SK-N-SH treated with all-trans-retinoic acid at 6 μM for 48 hours (cell line): Measurements from ENCODE around the gene HHIPL1.

Source experiments
- ATAC-seq: fragments of 200-7000 bp; cut with Tn5 transposase; 3 replicates; pipeline ENCODE4 v1.9.1; 2020; ENCODE audit warnings: mild to moderate bottlenecking, moderate library complexity
- ARNTL ChIP-seq: fragments of 450-650 bp; formaldehyde crosslinking; IDR thresholded peaks from 2 replicates; pipeline ENCODE4 v1.5.0; 2020; ENCODE audit warnings: low read depth, mild to moderate bottlenecking, moderate library complexity, borderline replicate concordance
- BACH2 ChIP-seq: fragments of 250-450 bp; sonication (Bioruptor Pico); IDR thresholded peaks from 2 replicates; pipeline ENCODE4 v1.9.0; 2021; ENCODE audit warnings: mild to moderate bottlenecking, borderline replicate concordance
- CREB5 ChIP-seq: fragments of 250-450 bp; sonication (Bioruptor Pico); IDR thresholded peaks from 2 replicates; pipeline ENCODE4 v1.5.1; 2020; ENCODE audit warnings: low read depth, mild to moderate bottlenecking, moderate library complexity
- CSRNP3 ChIP-seq: fragments of 250-450 bp; sonication (Bioruptor Pico); IDR thresholded peaks from 2 replicates; pipeline ENCODE4 v1.5.1; 2021; ENCODE audit warnings: mild to moderate bottlenecking, moderate library complexity
- GLIS3 ChIP-seq: fragments of 250-450 bp; sonication (Bioruptor Pico); IDR thresholded peaks from 2 replicates; pipeline ENCODE4 v1.5.0; 2020; ENCODE audit warnings: mild to moderate bottlenecking, moderate library complexity
- ISL1 ChIP-seq: fragments of 250-450 bp; sonication (Bioruptor Pico); IDR thresholded peaks from 2 replicates; pipeline ENCODE4 v2.1.2; 2022; ENCODE audit warnings: mild to moderate bottlenecking, moderate library complexity
- OSR1 ChIP-seq: fragments of 250-450 bp; sonication (Bioruptor Pico); IDR thresholded peaks from 2 replicates; pipeline ENCODE4 v1.8.0; 2022; ENCODE audit warnings: moderate library complexity, mild to moderate bottlenecking, inconsistent platforms
- PATZ1 ChIP-seq: fragments of 250-450 bp; sonication (Bioruptor Pico); IDR thresholded peaks from 2 replicates; pipeline ENCODE4 v1.8.0; 2020; ENCODE audit warnings: mild to moderate bottlenecking, moderate library complexity, borderline replicate concordance
- POU6F1 ChIP-seq: fragments of 250-450 bp; sonication (Bioruptor Pico); IDR thresholded peaks from 2 replicates; pipeline ENCODE4 v1.8.0; 2021; ENCODE audit warnings: low read depth, mild to moderate bottlenecking, moderate library complexity, borderline replicate concordance
- PPARA ChIP-seq: fragments of 250-450 bp; sonication (Bioruptor Pico); IDR thresholded peaks from 2 replicates; pipeline ENCODE4 v1.5.0; 2020; ENCODE audit warnings: mild to moderate bottlenecking, borderline replicate concordance
- RARB ChIP-seq: fragments of 250-450 bp; sonication (Bioruptor Pico); IDR thresholded peaks from 2 replicates; pipeline ENCODE4 v1.8.0; 2021; ENCODE audit warnings: mild to moderate bottlenecking, moderate library complexity
- SNAI2 ChIP-seq: fragments of 250-450 bp; sonication (Bioruptor Pico); IDR thresholded peaks from 2 replicates; pipeline ENCODE4 v1.5.0; 2020; ENCODE audit warnings: mild to moderate bottlenecking, moderate library complexity
- TCF4 ChIP-seq: fragments of 250-450 bp; sonication (Bioruptor Pico); IDR thresholded peaks from 2 replicates; pipeline ENCODE4 v1.8.0; 2021; ENCODE audit warnings: mild to moderate bottlenecking, moderate library complexity, borderline replicate concordance
- TOX ChIP-seq: fragments of 250-450 bp; sonication (Bioruptor Pico); IDR thresholded peaks from 2 replicates; pipeline ENCODE4 v1.8.0; 2021; ENCODE audit warnings: mild to moderate bottlenecking, moderate library complexity, borderline replicate concordance
- TSHZ2 ChIP-seq: fragments of 250-450 bp; sonication (Bioruptor Pico); IDR thresholded peaks from 2 replicates; pipeline ENCODE4 v1.5.0; 2020; ENCODE audit warnings: mild to moderate bottlenecking, moderate library complexity
- ZC3H10 ChIP-seq: fragments of 250-450 bp; sonication (Bioruptor Pico); IDR thresholded peaks from 2 replicates; pipeline ENCODE4 v1.5.1; 2021; ENCODE audit warnings: mild to moderate bottlenecking, moderate library complexity
- ZFP3 ChIP-seq: fragments of 250-450 bp; sonication (Bioruptor Pico); IDR thresholded peaks from 2 replicates; pipeline ENCODE4 v1.5.0; 2020; ENCODE audit warnings: mild to moderate bottlenecking, moderate library complexity
- ZFP30 ChIP-seq: fragments of 450-650 bp; formaldehyde crosslinking; IDR thresholded peaks from 2 replicates; pipeline ENCODE4 v1.5.0; 2022; ENCODE audit warnings: mild to moderate bottlenecking, moderate library complexity
- ZNF565 ChIP-seq: fragments of 450-650 bp; formaldehyde crosslinking; conservative IDR thresholded peaks from 2 replicates; pipeline ENCODE4 v1.5.0; 2020; ENCODE audit warnings: low read depth, mild to moderate bottlenecking, moderate library complexity
- ZNF70 ChIP-seq: fragments of 450-650 bp; formaldehyde crosslinking; IDR thresholded peaks from 2 replicates; pipeline ENCODE4 v1.5.0; 2020; ENCODE audit warnings: mild to moderate bottlenecking, moderate library complexity
- ZNF8 ChIP-seq: fragments of 450-650 bp; formaldehyde crosslinking; IDR thresholded peaks from 2 replicates; pipeline ENCODE4 v1.5.0; 2020; ENCODE audit warnings: mild to moderate bottlenecking, moderate library complexity

HHIPL1 gene

GRCh38 chr14:99677231-99678140 is 32.6 kb downstream of the HHIPL1 start:
- no peak for ATAC-seq
- no peak for TF ChIP-seq TCF4 (CRISPR knock-in tag)
- TF ChIP-seq SNAI2 (CRISPR knock-in tag), result no peak
- TF ChIP-seq OSR1 (CRISPR knock-in tag), result no peak
- no peak for TF ChIP-seq ZC3H10 (CRISPR knock-in tag)
- TF ChIP-seq ZNF70 (CRISPR knock-in tag), result no peak
- no peak for TF ChIP-seq ZFP3 (CRISPR knock-in tag)
- no peak for TF ChIP-seq TSHZ2 (CRISPR knock-in tag)
- no peak for TF ChIP-seq ISL1 (CRISPR knock-in tag)
- no peak for TF ChIP-seq ZFP30 (CRISPR knock-in tag)
- TF ChIP-seq ZNF565 (CRISPR knock-in tag), result no peak
- no peak for TF ChIP-seq GLIS3 (CRISPR knock-in tag)
- TF ChIP-seq ZNF8 (CRISPR knock-in tag), result no peak
- TF ChIP-seq ARNTL (CRISPR knock-in tag), result no peak
- no peak for TF ChIP-seq PPARA (CRISPR knock-in tag)
- no peak for TF ChIP-seq PATZ1
- no peak for TF ChIP-seq CREB5 (CRISPR knock-in tag)
- TF ChIP-seq RARB (CRISPR knock-in tag), result no peak
- TF ChIP-seq CSRNP3 (CRISPR knock-in tag), result no peak

- TF ChIP-seq TCF4 (CRISPR knock-in tag) (no peak), OSR1 (CRISPR knock-in tag) (no peak), ZNF565 (CRISPR knock-in tag) (no peak), POU6F1 (no peak), GLIS3 (CRISPR knock-in tag) (no peak), ZFP30 (CRISPR knock-in tag) (no peak)
- no peak for ATAC-seq
Measured at GRCh38 chr14:99678198-99678597, 33.3 kb downstream of the HHIPL1 start.

GRCh38 chr14:99679111-99679510 is 34.2 kb downstream of the HHIPL1 start:
- ATAC-seq, result no peak
- TF ChIP-seq TCF4 (CRISPR knock-in tag), result no peak
- no peak for TF ChIP-seq CREB5 (CRISPR knock-in tag)
- no peak for TF ChIP-seq PATZ1
- TF ChIP-seq GLIS3 (CRISPR knock-in tag), result no peak
- no peak for TF ChIP-seq BACH2 (CRISPR knock-in tag)
- TF ChIP-seq ZFP3 (CRISPR knock-in tag), result no peak
- no peak for TF ChIP-seq ARNTL (CRISPR knock-in tag)
- no peak for TF ChIP-seq ISL1 (CRISPR knock-in tag)
- no peak for TF ChIP-seq TOX (CRISPR knock-in tag)
- TF ChIP-seq ZNF8 (CRISPR knock-in tag), result no peak
- no peak for TF ChIP-seq OSR1 (CRISPR knock-in tag)
- TF ChIP-seq ZC3H10 (CRISPR knock-in tag), result no peak
